Sigmoid colon (tissue), 7 donors: ENCODE measurements around the gene ELFN1. TPM values are rescaled to one million over a fixed set of nuclear protein-coding genes. Genes with fewer than 3 reads are reported as not detected.

ENCODE experiments used
- DNase-seq: peaks from one replicate; pipeline ENCODE4 v3.0.0-alpha.2; 2019
- H3K27ac ChIP-seq, 4 donors: fragments of 200-600 bp; sonication (generic); one replicate each; pipeline ENCODE4 v1.5.1; 2016 to 2019; ENCODE audit warnings: mild to moderate bottlenecking in 1 of 4
- H3K27me3 ChIP-seq, 3 donors: fragments of 200-600 bp; sonication (generic); one replicate each; pipeline ENCODE4 v1.5.1; 2019; ENCODE audit warnings: mild to moderate bottlenecking in 1 of 3
- H3K36me3 ChIP-seq, 4 donors: fragments of 200-600 bp; sonication (generic); one replicate each; pipeline ENCODE4 v1.5.1; 2016 to 2019
- H3K4me1 ChIP-seq, 4 donors: fragments of 200-600 bp; sonication (generic); one replicate each; pipeline ENCODE4 v1.5.1; 2017 to 2019
- H3K4me3 ChIP-seq, 4 donors: fragments of 200-600 bp; sonication (generic); one replicate each; pipeline ENCODE4 v1.5.1; 2017 to 2019; ENCODE audit warnings: mild to moderate bottlenecking in 2 of 4, moderate library complexity in 1 of 4
- H3K9me3 ChIP-seq, 4 donors: fragments of 200-600 bp in 3 of 4; sonication (generic) in 3 of 4; one replicate each; pipeline versions ENCODE4 v1.5.1 to v1.6.1; 2013 to 2019
- EP300 ChIP-seq, 4 donors: sonication (generic); formaldehyde crosslinking; IDR thresholded peaks; one replicate each; pipeline ENCODE4 v1.6.1; 2017; ENCODE audit warnings: antibody characterized with exemption in 4 of 4
- POLR2A ChIP-seq, 2 donors: fragments of 450-650 bp; IDR thresholded peaks; one replicate each; pipeline ENCODE4 v1.6.1; 2016; ENCODE audit warnings: antibody characterized with exemption in 2 of 2, mild to moderate bottlenecking in 2 of 2, moderate library complexity in 2 of 2
- POLR2AphosphoS5 ChIP-seq, 4 donors: sonication (generic); formaldehyde crosslinking; IDR thresholded peaks; one replicate each; pipeline ENCODE4 v1.6.1; 2017; ENCODE audit warnings: antibody characterized with exemption in 4 of 4
- WGBS, 2 donors: extraction: QIAGEN DNeasy Blood & Tissue Kit; methylation state at CpG; one replicate each; pipeline ENCODE4 v1.1.7; 2013; 5-methylcytosine and 5-hydroxymethylcytosine counted together
- intact Hi-C: fragments of 100-400 bp; cut with DNase I; formaldehyde crosslinking; loops from one replicate; pipeline ENCODE4 v1.15.1; 2023
- polyA plus RNA-seq, 3 donors: library from polyadenylated mRNA; stranded (reverse); fragments of 200-250 nt; gene quantifications; one replicate each; pipeline ENCODE4 v1.2.3, GENCODE V29; 2013
- total RNA-seq, 4 donors: library from RNA; depleted of rRNA; stranded (reverse); fragments of >200 nt; gene quantifications; one replicate each; pipeline ENCODE4 v1.1.0, GENCODE V29; 2016
- TF ChIP-seq, protein P1 (sequence below), 4 experiments: fragments of 450-650 bp in 3 of 4; fragments of 200-600 bp in 1 of 4; IDR thresholded peaks; one replicate each; pipeline ENCODE4 v1.5.1; 2016 to 2019; ENCODE audit warnings: antibody characterized with exemption in 4 of 4, mild to moderate bottlenecking in 3 of 4, moderate library complexity in 2 of 4
- donor health status: healthy with polysubstance abuse.
- donor health status: Bipolar disorder and iron deficiency.
- donor health status: healthy.

ELFN1 gene
- total and polyA plus RNA-seq, 7 donors: 0.33 to 0.83 (median 0.54) TPM; not detected in 2

DNA sequence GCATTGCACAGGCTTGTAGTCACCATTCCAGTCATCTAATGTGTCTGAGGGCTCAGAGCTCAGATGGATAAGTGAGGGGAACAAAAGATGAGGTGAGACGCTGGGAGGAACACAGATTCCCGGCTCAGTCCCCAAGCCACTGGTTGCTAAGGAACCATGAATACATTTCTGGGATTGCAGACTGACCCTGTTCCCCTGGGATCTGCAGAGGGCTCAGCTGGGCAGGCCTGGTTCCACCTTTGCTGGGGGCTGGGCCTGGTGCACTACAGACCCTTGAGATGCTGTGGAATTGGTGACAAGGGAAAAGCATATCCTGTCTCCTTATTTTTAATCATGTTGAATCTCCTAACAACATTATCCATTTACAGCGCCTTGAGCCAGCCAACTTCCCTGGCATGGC is 19.2 kb downstream of the ELFN1 start:
- intact Hi-C loops: no loop called here
- TF ChIP-seq EP300 (IDR thresholded peaks at IDR 0.05): no peak

DNA sequence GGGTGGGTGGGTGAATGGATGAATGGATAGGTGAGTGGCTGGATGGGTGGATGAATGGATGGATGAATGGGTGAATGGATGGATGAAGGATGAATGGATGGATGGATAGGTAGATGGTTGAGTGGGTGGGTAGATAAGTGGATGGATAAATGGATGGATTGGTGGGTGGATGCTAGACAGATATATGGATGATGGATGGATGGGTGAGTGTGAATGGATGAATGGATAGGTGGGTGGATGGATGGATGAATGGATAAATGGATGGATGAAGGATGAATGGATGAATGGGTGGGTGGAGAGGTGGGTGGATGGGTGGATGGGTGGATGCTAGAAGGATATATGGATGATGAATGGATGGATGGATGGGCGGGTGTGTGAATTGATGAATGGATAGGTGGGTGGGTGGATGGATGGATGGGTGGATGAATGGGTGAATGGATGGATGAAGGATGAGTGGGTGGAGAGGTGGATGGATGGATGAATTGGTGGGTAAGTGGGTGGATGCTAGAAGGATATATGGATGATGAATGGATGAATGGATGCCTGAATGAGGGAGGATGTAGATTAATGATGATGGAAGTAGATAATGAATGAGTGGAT is 20.4 kb downstream of the ELFN1 start:
- intact Hi-C loops: no loop called here
- H3K9me3 ChIP-seq: no peaks in the 10 kb centered on the region
- no peak for TF ChIP-seq EP300 (IDR thresholded peaks at IDR 0.05)
- TF ChIP-seq POLR2A (IDR thresholded peaks at IDR 0.05): no peak
- no peak for TF ChIP-seq POLR2AphosphoS5 (IDR thresholded peaks at IDR 0.05)
- TF ChIP-seq, protein P1, sequence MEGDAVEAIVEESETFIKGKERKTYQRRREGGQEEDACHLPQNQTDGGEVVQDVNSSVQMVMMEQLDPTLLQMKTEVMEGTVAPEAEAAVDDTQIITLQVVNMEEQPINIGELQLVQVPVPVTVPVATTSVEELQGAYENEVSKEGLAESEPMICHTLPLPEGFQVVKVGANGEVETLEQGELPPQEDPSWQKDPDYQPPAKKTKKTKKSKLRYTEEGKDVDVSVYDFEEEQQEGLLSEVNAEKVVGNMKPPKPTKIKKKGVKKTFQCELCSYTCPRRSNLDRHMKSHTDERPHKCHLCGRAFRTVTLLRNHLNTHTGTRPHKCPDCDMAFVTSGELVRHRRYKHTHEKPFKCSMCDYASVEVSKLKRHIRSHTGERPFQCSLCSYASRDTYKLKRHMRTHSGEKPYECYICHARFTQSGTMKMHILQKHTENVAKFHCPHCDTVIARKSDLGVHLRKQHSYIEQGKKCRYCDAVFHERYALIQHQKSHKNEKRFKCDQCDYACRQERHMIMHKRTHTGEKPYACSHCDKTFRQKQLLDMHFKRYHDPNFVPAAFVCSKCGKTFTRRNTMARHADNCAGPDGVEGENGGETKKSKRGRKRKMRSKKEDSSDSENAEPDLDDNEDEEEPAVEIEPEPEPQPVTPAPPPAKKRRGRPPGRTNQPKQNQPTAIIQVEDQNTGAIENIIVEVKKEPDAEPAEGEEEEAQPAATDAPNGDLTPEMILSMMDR (IDR thresholded peaks at IDR 0.05): no peak
- no peak overlapping the region for H3K27ac ChIP-seq
- no peak overlapping the region for H3K4me3 ChIP-seq
- H3K4me1 ChIP-seq: peaks cover 0 to 16% (median 15%) of the 10 kb centered on the region in 4 donors
- 41 to 95% methylated on average over 1 of the region's 1 CpG for WGBS, 2 donors
- no peak for DNase-seq
- peaks cover 3 to 15% (median 3%) of the 10 kb centered on the region in 3 donors for H3K27me3 ChIP-seq
- no peaks in the 10 kb centered on the region for H3K36me3 ChIP-seq

More for the DNA sequence above, 19.2 kb downstream of the ELFN1 start:
- H3K36me3 ChIP-seq: no peaks in the 10 kb centered on the region
- peaks cover 0 to under 1% (median 0%) of the 10 kb centered on the region in 4 donors for H3K9me3 ChIP-seq
- 90 to 92% methylated on average over 3 of the region's 3 CpGs for WGBS, 2 donors
- H3K4me3 ChIP-seq: no peak overlapping the region
- no peak overlapping the region for H3K27ac ChIP-seq
- peaks cover 0 to 5% (median 3%) of the 10 kb centered on the region in 3 donors for H3K27me3 ChIP-seq
- no peak for DNase-seq
- peaks cover 0 to 16% (median 15%) of the 10 kb centered on the region in 4 donors for H3K4me1 ChIP-seq

DNA sequence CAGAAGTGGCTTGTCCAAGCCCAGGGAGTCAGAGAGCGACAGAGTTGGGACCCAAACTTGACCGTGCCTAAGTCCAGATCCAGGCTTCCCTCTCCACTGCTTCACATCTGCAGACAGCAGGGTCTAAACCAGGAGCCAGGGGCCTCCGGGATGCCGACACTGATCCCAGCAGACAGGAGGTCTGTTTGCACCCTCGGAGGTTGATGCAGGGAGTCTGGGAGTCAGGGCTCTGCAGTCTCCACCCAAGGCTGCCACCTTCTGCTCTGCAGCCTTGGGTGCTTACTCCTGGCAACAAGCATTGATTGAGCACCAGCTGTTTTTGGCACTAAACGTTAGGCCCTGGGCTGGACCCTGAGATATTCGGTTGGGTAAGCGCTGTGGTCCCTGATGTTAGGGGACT is 21.0 kb downstream of the ELFN1 start:
- Histone ChIP-seq H3K27ac (peak overlapping the region; percentile 59 to 74 (median 66)), H3K27me3 (peaks cover 3 to 15% (median 3%) of the 10 kb centered on the region in 3 donors), H3K36me3 (no peaks in the 10 kb centered on the region), H3K9me3 (no peaks in the 10 kb centered on the region), H3K4me1 (peaks cover 0 to 16% (median 15%) of the 10 kb centered on the region in 4 donors), H3K4me3 (no peak overlapping the region)
- TF ChIP-seq, protein P1 (IDR thresholded peaks at IDR 0.05): no peak
- no peak for TF ChIP-seq POLR2AphosphoS5 (IDR thresholded peaks at IDR 0.05)
- no peak for TF ChIP-seq EP300 (IDR thresholded peaks at IDR 0.05)
- TF ChIP-seq POLR2A (IDR thresholded peaks at IDR 0.05): no peak
- intact Hi-C loops: no loop called here
- WGBS, 2 donors: 86 to 87% methylated on average over 8 of the region's 8 CpGs
- peak; percentile 49 for DNase-seq

DNA sequence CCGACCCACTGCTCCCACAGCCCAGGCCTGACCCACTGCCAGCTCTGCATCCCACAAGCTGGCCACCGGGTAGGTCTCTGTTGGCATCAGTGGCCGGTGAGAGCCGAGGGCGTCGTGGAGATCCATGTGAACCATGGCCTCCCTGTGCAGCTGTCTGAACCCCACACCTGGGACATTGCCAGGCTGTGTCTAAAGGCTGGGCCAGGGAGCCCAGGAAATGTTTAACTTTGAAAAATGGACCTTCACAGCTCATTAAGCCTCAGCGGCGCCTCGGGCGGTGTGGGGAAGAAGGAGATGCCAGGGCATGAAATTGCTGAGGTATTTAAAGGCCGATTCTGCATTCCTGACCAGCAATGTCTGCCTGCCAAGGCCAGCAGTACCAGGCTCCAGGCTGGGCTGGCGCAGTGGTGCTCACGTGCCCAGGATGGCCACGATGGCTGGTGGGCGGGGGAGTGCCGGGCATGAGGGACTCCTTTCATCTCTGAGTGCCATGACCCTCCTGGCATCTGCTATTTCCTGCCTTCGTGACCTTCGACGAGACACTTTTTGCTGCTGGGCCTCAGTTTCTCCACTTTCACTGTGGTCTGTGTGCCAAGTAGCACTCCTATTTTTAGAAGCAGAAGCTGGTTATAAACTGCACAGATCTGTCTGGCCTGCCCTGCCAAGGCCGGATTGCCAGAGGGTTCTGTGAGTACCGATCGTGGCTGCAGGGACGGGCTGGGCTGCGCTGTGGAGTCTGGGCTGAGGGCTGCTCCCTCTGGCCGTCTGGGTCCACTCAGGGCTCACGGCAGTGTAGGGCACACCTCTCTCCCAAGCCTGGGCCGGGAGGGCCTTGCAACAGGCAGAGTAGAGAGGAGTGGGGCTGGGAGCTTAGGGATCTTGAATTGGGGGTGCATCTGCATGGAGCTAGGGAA is 21.8 kb downstream of the ELFN1 start:
- Histone ChIP-seq H3K9me3 (no peaks in the 10 kb centered on the region), H3K4me1 (peaks cover 0 to 16% (median 15%) of the 10 kb centered on the region in 4 donors), H3K27ac (peak overlapping the region; percentile 59 to 74 (median 66)), H3K4me3 (no peak overlapping the region), H3K27me3 (peaks cover 3 to 15% (median 3%) of the 10 kb centered on the region in 3 donors), H3K36me3 (no peaks in the 10 kb centered on the region)
- DNase-seq: peak; percentile 80
- intact Hi-C loops: no loop called here
- 72 to 82% methylated on average over 27 of the region's 27 CpGs for WGBS, 2 donors
- TF ChIP-seq EP300 (IDR thresholded peaks at IDR 0.05): no peak
- no peak for TF ChIP-seq POLR2AphosphoS5 (IDR thresholded peaks at IDR 0.05)
- TF ChIP-seq POLR2A (IDR thresholded peaks at IDR 0.05): no peak
- TF ChIP-seq, protein P1 (IDR thresholded peaks at IDR 0.05): no peak
